Suppressor macrophage treated with lipopolysaccharide for 1 hour (primary cell): Measurements from ENCODE around the gene AZI2.

Source experiments
- DNase-seq, 3 donors: peaks; one replicate each; pipeline ENCODE4 v3.0.0-alpha.2; 2020 to 2022

The AZI2 gene, protein sequence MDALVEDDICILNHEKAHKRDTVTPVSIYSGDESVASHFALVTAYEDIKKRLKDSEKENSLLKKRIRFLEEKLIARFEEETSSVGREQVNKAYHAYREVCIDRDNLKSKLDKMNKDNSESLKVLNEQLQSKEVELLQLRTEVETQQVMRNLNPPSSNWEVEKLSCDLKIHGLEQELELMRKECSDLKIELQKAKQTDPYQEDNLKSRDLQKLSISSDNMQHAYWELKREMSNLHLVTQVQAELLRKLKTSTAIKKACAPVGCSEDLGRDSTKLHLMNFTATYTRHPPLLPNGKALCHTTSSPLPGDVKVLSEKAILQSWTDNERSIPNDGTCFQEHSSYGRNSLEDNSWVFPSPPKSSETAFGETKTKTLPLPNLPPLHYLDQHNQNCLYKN

DNA sequence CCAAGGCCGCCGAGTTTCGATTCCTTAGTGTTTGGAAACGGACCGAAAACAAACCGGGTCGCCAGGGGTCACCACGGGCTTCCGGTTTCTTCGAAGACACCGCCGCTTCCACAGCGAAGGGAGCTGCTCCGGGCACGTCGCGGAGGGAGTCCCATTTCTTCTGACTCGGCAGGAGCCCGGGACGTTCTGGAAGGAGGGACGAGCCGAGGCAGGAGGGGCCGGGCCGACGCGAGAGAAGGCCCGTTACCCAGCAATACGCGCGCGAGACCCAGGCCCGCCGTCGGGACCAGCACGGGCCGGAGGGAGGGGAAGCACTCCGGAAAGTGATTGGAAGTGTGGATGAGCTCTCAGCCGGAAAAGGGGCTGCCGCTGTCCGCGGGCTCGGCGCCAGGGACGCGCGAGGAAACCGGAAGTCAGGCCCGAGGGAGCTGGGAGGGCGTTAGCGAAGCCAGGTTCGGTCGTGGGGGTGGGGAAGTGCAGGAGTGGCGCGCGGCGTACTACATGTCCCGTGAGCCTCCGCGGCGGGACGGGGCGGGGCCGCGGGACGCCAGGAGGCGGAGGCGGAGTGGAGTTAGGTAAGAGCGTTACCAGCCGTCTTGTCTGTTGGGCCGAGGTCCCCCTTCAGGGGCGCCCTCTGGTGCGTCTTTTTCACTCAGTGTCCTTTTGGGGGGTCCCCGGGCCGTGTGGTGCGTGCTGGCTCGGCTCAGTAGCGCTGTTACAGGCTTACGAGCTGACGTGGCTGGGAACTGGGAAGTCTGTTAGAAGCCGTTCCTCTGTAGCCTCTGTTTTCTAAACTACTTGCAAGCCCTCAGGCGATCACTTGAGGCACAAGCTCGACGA, at the start of gene AZI2, which contains the start of gene ZCWPW2:
Gene AZI2 (minus strand): TSS at position 196 of the 840 bp plus-strand sequence. CDS start 8,207 bp downstream, outside the sequence.
Gene ZCWPW2 (plus strand): TSS at position 93 of the 840 bp plus-strand sequence. CDS start 64,348 bp downstream, outside the sequence.
- peak; percentile 95 to 99 (median 98) for DNase-seq

- DNase-seq: no peak
Observed at GRCh38 chr3:28388978-28389377, 40.4 kb upstream of the AZI2 start.

DNA sequence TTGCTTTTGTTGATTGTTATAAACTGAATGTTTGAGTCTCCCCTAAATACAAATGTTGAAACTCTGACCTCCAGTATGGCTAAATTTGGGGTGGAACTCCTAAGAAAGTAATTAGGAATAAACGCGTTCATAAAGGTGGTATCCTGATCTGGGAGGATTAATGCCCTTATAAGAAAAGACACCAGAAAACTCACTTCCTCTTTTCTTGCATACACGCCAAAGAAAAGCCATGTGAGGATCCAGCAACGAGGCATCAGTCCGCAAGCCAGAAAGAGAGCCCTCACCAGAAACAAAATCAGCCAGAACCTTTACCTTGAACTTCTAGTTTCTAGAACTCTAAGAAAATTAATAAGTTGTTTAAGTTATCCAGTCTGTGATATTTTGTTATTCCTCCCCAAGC, 37.4 kb upstream of the AZI2 start:
- no peak for DNase-seq

DNA sequence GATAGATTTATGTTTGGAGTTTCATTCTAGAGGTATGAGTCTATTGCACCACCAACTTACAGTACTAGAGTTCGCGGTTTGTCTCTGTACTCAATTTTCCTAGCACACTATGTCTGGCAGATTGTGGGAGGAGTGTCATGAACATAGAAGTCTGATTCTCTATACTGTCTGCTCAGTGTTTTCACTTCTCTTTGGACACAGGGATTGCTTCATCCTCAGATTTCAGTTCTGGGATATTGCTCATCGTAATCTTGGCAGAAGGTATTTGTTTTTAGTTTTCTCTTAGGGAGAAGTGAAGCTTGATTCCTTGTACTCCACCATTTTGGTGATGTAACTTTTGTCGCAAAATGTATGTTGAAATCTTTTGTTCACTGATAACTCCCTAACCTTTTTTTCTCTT, 27.8 kb upstream of the AZI2 start:
- DNase-seq: peak; percentile 59 to 89 (median 84)

DNA sequence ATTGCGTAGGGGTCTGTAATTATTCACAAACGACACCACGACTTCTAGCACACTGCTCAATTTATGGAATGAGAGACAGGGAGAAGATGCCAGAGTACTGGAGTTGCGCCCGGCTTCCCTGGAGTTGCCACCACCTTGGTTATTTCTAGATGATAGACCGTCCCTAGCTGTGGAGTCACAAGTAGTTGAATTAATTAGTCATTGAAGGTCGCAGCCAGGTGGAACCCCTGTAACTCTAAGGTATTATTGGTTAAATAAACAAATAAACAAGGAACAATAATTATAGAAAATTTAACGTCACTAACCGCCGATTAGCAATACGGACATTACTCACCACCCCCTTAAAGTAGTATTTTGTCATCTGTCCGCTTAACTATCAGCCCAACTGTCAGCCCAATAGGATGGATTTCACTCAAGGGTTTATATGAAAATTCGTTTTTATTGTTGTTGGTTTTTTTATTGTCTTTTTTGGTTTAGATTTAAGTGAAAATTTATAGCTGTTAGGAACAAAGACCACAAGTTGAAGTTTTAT, 911 bp upstream of the AZI2 start:
- DNase-seq: peak; percentile 24 to 62 (median 46)

DNA sequence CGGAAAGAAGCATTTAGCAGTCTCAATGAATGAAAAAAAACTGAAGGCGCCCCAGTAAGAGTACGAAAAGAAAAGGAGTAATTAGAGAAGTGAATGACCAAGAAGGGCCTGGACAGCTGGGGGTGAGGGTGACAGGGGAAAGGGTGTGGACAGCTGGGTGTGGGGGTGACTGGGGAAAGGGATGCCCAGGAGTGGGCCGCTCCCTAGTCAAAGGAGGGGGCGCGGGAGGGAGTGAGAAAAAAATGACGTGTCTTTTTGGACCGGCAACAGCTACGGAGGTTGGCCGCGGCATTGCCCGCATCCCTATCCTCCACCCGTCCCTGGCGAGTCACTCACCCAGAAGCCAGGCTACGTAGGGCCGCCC, 377 bp downstream of the AZI2 start:
- peak; percentile 98 to 100 (median 98) for DNase-seq

- peak; percentile 76 to 96 (median 95) for DNase-seq
Observed at GRCh38 chr3:28347374-28348264, 1.0 kb downstream of the AZI2 start.

- no peak for DNase-seq
Observed at GRCh38 chr3:28345690-28346089, 2.9 kb downstream of the AZI2 start.

DNA sequence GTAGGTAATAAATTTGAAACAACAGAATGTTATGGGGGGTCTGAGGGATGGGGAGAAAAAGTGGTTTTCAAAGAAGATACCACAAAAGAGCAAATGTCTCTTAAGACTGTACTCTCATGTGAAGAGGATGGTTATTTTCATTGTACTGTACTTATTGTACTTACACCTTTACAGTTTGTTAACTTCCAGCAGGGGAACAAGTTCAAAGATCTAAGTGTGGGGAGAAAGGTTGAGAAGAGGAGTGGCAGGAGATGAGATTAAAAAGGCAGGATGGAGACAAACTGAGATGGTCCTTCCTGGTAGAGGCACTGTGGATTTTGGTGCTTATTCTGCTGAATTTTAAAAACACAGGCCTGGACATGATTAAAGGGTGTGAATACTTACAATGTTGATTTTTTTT, 5.5 kb downstream of the AZI2 start:
- DNase-seq: no peak

GRCh38 chr3:28337230-28337629, 11.4 kb downstream of the AZI2 start:
- DNase-seq: no peak

DNA sequence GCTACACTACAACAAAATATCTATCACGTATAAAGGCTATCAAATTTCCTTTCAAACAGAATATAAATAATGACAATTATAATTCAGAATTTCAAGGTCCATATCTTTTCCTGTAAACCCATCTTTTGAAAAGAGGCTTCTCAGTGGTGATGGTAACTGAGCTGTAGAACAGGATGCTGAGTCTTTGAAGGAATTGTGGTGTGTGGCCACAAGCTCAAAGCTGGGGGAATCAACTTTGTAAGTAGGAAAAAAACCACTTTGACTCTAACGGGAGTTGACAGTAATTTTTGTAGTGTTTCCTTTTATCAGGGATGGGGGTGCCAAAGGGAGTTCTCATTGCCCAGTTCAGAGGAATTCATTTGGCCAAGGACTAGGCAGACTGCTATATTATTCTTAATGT, 13.4 kb downstream of the AZI2 start:
- DNase-seq: no peak

GRCh38 chr3:28334552-28334951, 14.1 kb downstream of the AZI2 start:
- peak in 1 of 3 donors; percentile 18 for DNase-seq

GRCh38 chr3:28328188-28329151, 20.2 kb downstream of the AZI2 start:
- DNase-seq: peak; percentile 47 to 73 (median 69)

DNA sequence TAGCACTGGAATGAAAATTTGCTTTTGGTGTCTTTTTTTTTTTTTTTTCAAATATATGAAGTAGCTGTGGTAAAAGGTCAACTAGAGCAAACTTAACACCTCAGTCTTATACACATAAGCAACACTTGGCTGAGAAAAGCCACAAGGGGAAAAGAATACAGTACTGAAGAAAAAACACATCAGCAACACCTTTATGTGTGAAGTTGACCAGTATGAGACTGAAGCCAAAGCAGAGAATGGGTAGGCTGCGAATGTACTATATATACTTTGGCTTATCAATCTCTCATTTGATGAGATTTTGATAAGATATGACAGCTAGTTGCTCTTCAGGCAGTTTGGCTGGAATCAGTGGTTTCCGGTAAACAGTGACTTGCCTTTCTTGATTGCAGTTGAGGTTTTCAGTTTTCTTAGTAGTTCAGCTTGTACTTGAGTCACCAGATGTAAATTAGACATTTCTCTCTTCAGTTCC, 22.1 kb downstream of the AZI2 start:
- DNase-seq: peak in 2 of 3 donors; percentile 30 to 46

- no peak for DNase-seq
Observed at GRCh38 chr3:28322464-28322863, 26.2 kb downstream of the AZI2 start.

GRCh38 chr3:28320981-28321380, 27.6 kb downstream of the AZI2 start:
- DNase-seq: no peak

GRCh38 chr3:28317438-28318022, 31.1 kb downstream of the AZI2 start:
- DNase-seq: peak; percentile 58 to 62 (median 59)

DNA sequence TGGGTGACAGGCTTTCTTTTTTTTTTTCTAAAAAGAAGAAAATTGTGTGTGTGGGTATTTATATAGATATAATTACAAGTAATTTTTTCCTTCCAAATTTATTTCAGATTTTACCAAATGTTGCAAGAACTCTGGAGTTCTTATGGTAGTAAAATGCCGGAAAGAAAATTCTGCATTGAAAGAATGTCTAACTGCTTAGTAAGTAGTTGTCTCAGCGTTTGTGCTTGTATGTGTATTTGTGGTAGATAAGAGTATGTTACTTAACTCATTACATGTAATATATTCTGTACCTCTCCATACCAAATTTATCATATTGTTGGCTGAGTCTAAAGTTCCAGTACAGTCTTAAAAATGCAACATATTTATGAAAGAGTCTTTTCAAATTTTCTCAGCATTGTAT, 32.4 kb downstream of the AZI2 start:
- no peak for DNase-seq

GRCh38 chr3:28315711-28316110, 32.9 kb downstream of the AZI2 start:
- no peak for DNase-seq

DNA sequence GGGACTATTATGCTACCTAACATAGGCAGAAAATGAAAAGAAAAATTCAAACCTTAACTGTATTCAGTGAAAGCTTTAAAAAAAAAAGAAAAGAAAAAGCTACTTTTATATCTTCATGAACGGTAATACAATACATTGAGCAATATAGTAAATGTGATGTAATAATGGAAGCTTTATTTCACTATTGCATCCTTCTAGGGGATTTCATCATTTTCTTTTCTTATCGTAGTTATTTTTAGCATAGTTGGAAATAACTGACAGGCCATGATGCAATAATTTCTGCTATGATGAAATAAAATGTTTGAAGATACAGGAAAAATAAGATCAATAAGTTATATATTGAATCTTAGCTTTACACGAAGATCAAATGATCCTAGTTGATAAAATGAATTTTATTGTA, 40.4 kb downstream of the AZI2 start:
- peak; percentile 25 to 84 (median 73) for DNase-seq

GRCh38 chr3:28301688-28302087, 46.9 kb downstream of the AZI2 start:
- no peak for DNase-seq
